Upper lobe of left lung (tissue), 4 donors: ENCODE measurements around the gene IL4R.

Experiments
- CTCF ChIP-seq, 6 experiments: fragments of 450-650 bp in 4 of 6; fragments of 200-600 bp in 2 of 6; sonication (generic) in 2 of 6; IDR thresholded peaks; one replicate each; pipeline ENCODE4 v1.5.1; 2016 to 2019; ENCODE audit warnings: antibody characterized with exemption in 6 of 6
- POLR2A ChIP-seq, 4 donors: fragments of 450-650 bp; IDR thresholded peaks; one replicate each; pipeline ENCODE4 v1.5.1; 2016 to 2017; ENCODE audit warnings: antibody characterized with exemption in 4 of 4, mild to moderate bottlenecking in 2 of 4
- POLR2AphosphoS5 ChIP-seq, 2 donors: sonication (generic); formaldehyde crosslinking; IDR thresholded peaks; one replicate each; pipeline ENCODE4 v1.5.1; 2017; ENCODE audit warnings: antibody characterized with exemption in 2 of 2

- TF ChIP-seq CTCF (IDR thresholded peaks at IDR 0.05) (no peak), POLR2A (IDR thresholded peaks at IDR 0.05) (no peak), POLR2AphosphoS5 (IDR thresholded peaks at IDR 0.05) (no peak)
These were observed 28.2 kb downstream of the IL4R start for GRCh38 chr16:27341971-27342370.
